ENCODE measurements around the gene SLC12A8.

SLC12A8 gene

DNA sequence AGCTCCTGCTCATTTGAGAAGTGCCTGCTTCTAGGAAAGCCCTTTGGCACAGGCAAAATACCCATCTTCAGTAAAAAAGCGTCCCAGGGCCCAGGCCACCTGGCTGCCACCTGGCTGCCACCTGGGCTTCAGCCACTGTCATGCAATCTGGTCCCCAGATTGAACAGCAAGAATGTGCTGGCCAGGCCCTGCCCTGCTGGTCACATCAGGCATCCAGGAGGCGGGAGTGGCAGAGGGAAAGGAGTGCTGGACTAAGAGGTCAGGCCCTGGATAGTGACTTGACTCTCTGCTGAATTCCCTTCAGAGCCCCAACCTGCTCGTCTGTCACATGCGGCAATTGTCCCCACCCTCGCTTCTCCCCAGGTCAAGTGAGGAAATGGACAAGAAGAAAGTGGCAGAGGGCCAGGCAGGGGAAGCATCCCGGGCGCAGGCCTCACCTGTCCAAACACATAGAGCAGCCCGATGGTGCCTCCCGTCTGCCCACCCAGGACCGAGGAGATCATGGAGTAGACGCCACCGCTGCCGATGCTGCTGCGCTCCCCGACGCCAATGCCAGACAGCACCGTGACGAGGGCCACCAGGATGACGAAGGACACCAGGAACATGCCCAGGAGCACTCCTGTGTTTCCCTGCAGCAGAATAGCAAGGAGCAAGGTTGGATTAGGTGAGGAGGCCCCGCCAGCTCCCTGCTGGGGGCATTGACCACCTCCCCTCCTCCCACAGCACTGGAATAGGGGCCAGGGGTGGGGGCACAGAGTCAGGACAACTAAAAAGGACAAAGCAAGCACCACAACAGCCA is 25.5 kb downstream of the SLC12A8 start:
- DNase-seq (ENCODE audit: low read depth in 2 of 2) = no peak

- no peak for DNase-seq (ENCODE audit: low read depth in 2 of 2)
Observed at GRCh38 chr3:125186261-125186787, 26.2 kb downstream of the SLC12A8 start.

DNA sequence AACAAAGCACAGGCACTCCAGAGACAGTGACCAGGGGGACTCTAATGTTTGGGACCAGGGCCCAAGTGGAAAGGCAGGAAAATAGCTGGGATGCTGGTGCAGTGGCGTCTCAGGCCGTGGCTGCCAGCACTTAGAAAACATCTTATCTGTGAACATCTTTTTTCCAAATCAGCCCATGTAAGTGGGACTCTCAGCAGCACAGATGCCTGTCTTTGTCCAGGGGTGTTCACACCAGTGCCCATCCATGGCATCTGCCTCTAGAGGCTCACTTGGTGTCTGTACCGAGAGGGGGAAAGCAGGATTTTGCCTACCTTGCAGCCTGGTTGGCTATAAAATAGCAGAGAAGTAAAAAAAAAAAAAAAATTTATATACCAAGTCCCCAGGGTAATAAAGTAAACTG is 26.7 kb downstream of the SLC12A8 start:
- no peak for DNase-seq (ENCODE audit: low read depth in 2 of 2)

- DNase-seq (ENCODE audit: low read depth in 2 of 2) = no peak
Observed at GRCh38 chr3:125179884-125180240, 32.7 kb downstream of the SLC12A8 start.

- DNase-seq (ENCODE audit: low read depth in 2 of 2) = no peak
Observed at GRCh38 chr3:125179143-125179883, 33.2 kb downstream of the SLC12A8 start.

GRCh38 chr3:125177746-125178145 is 34.8 kb downstream of the SLC12A8 start:
- no peak for DNase-seq (ENCODE audit: low read depth in 2 of 2)

DNA sequence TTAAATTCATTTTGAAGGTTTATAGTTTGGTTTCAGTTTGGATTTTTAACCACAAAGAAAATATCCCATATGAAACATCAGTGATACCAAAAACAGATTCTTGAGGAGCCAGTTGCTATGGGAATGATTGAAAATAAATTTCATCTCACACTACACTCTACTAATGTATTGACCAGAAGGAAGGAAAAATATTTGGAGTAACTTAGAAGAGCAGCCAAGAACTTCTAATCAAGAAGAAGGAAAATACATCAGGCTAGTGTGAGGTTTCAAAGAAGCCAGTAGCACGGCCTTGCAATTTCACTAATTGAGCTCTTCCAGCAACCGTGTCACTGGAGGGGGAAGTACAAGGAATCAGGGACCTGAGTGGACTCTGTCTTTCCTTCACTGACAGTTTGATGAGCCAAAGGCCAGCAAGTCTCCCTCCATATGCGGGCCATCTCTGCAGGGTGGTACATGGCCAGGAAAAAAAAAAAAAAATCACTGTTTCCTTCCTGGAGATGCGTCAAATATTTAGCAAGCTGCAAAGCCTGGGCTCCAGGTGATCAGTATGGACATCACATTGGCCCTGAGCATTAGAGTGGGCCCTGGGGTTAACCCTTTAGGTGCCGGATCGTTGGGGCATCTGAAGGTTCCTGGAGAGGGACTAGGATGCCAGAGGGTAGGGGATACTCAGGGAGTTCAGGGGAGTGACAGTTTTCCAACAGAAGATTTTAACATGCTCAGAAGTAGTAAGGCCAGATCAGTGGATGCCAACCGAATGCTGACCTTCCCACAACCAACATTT is 37.1 kb downstream of the SLC12A8 start:
- DNase-seq (ENCODE audit: low read depth in 2 of 2) = no peak

- no peak for DNase-seq (ENCODE audit: low read depth in 2 of 2)
Observed at GRCh38 chr3:125172346-125172745, 40.2 kb downstream of the SLC12A8 start.

GRCh38 chr3:125168711-125169393 is 43.7 kb downstream of the SLC12A8 start:
- DNase-seq (ENCODE audit: low read depth in 2 of 2) = no peak

- no peak for DNase-seq (ENCODE audit: low read depth in 2 of 2)
Observed at GRCh38 chr3:125166599-125167136, 45.9 kb downstream of the SLC12A8 start.

GRCh38 chr3:125165948-125166553 is 46.5 kb downstream of the SLC12A8 start:
- DNase-seq (ENCODE audit: low read depth in 2 of 2) = no peak

- DNase-seq (ENCODE audit: low read depth in 2 of 2) = no peak
Observed at GRCh38 chr3:125165189-125165947, 47.2 kb downstream of the SLC12A8 start.

DNA sequence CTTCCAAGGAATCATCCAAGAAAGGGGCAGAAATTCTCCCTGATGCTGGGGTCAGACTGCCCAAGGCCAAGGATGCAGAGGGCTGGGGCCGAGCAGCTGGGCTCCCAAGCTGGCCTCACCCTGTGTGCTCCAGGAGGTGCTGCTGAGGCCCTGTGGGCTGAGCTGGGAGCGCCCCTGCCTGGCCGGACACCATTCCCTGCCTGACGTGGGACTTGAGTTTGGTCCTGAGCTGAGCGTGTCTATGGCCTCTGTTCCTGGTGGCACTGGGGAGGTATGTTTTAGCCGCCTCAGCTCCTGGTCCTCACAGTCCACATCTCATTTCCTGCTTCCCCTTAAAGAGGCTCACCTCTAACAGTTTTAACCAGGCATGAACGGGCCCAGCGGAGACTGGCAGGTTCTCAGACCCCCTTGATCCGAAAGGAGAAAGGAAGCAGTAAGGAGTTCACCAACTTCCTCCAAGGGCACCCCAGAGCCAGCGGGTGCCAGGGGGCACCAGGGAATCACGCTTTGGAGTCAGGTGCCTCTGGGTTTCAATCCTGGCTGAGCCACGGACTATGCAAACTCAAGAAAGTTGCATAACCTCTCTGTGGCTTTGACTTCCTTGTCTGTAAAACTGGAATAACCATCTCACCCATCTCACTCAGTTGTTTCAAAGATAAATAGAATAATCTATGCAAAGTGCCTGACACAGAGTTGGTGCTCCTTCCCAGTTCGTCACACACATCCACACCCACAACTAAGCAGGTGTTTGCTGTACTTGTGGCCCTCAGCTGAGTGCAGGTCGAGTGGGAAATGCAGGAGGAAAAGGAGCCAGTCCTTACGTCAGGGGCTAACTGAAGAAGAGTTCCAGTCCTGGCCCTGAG is 48.6 kb downstream of the SLC12A8 start:
- no peak for DNase-seq (ENCODE audit: low read depth in 2 of 2)

GRCh38 chr3:125161607-125162219 is 50.8 kb downstream of the SLC12A8 start:
- DNase-seq (ENCODE audit: low read depth in 2 of 2) = no peak

GRCh38 chr3:125160606-125161371 is 51.8 kb downstream of the SLC12A8 start:
- no peak for DNase-seq (ENCODE audit: low read depth in 2 of 2)

GRCh38 chr3:125157183-125157582 is 55.4 kb downstream of the SLC12A8 start:
- DNase-seq (ENCODE audit: low read depth in 2 of 2) = no peak

- no peak for DNase-seq (ENCODE audit: low read depth in 2 of 2)
Observed at GRCh38 chr3:125156456-125156855, 56.1 kb downstream of the SLC12A8 start.

- no peak for DNase-seq (ENCODE audit: low read depth in 2 of 2)
Observed at GRCh38 chr3:125154800-125155269, 57.7 kb downstream of the SLC12A8 start.
